HCT116 (cell line): ENCODE data around the gene FHIT. TPM values are rescaled to one million over a fixed set of nuclear protein-coding genes. Genes with fewer than 3 reads are reported as not detected.

Source experiments
- ATAC-seq: fragments of 200-7000 bp; cut with Tn5 transposase; 2 replicates; pipeline ENCODE4 v1.9.1; 2020; ENCODE audit warnings: mild to moderate bottlenecking, moderate library complexity
- BruUV-seq: library from RNA; stranded (reverse); fragments of 400-500 nt; replicated peaks from 2 replicates; lab custom pipeline; 2021; lab: Mats Ljungman, UMichigan
- CTCF ChIA-PET: fragments of 300-600 bp; sonication (Branson Sonifier 250); formaldehyde crosslinking; loops from one replicate; lab custom pipeline; 2021; ENCODE audit warnings: antibody characterized with exemption; lab: Charles Lee
- POLR2A ChIA-PET: fragments of 300-600, 350-600 bp; sonication (Branson Sonifier 250); formaldehyde crosslinking; loops from one replicate; lab custom pipeline; 2021; ENCODE audit warnings: antibody characterized with exemption; lab: Charles Lee
- RAD21 ChIA-PET, 2 experiments: fragments of 300-600 bp; sonication (Branson Sonifier 250); formaldehyde crosslinking; loops; one replicate each; lab custom pipeline; 2023; ENCODE audit warnings: low total read pairs in 2 of 2; ENCODE audit not compliant: uncharacterized antibody in 2 of 2, unreplicated experiment in 2 of 2, low non-redundant PET in 1 of 2; lab: Charles Lee
- DNase-seq: peaks from one replicate; pipeline ENCODE4 v3.0.0-alpha.2; 2010; ENCODE audit warnings: low read depth, low spot score
- H2AFZ ChIP-seq: fragments of 200-600 bp; shearing (Covaris generic), sonication (generic); 2 replicates; pipeline ENCODE4 v1.6.1; 2017; ENCODE audit warnings: low read depth, mixed run types, mixed read lengths, antibody characterized with exemption, low read length; ENCODE audit not compliant: poor library complexity, severe bottlenecking
- H3K27ac ChIP-seq: 2 replicates; pipeline ENCODE4 v1.5.1; 2012; ENCODE audit warnings: low read depth, low read length
- H3K27me3 ChIP-seq: fragments of 200-600 bp; sonication (generic); 2 replicates; pipeline ENCODE4 v1.6.1; 2016; ENCODE audit warnings: mixed run types, low read length, mixed read lengths; ENCODE audit not compliant: insufficient read depth
- H3K36me3 ChIP-seq, 2 experiments: fragments of 200-500 bp in 1 of 2; fragments of 200-600 bp in 1 of 2; sonication (Bioruptor generic) in 1 of 2; sonication (generic) in 1 of 2; 2 replicates each; pipeline versions ENCODE4 v1.5.1 to v1.6.1; 2014 to 2016; ENCODE audit warnings: low read length in 2 of 2, inconsistent platforms in 1 of 2, mixed read lengths in 1 of 2, mixed run types in 1 of 2; ENCODE audit not compliant: insufficient read depth in 2 of 2, control insufficient read depth in 1 of 2
- H3K4me1 ChIP-seq, 2 experiments: fragments of 200-600 bp in 1 of 2; sonication (generic) in 1 of 2; 2 replicates each; pipeline versions ENCODE4 v1.5.1 to v1.6.1; 2012 to 2017; ENCODE audit warnings: low read length in 2 of 2, inconsistent platforms in 1 of 2, mild to moderate bottlenecking in 1 of 2, mixed read lengths in 1 of 2, mixed run types in 1 of 2, moderate library complexity in 1 of 2; ENCODE audit not compliant: insufficient read depth in 2 of 2, control insufficient read depth in 1 of 2
- H3K4me2 ChIP-seq: fragments of 200-600 bp; sonication (generic); 2 replicates; pipeline ENCODE4 v1.6.1; 2017; ENCODE audit warnings: mixed run types, low read length, mixed read lengths
- H3K4me3 ChIP-seq, 2 experiments: fragments of 200-600 bp in 1 of 2; sonication (generic) in 1 of 2; replicated peaks in 1 of 2; 2 replicates each; pipeline ENCODE4 v1.5.1; 2011 to 2016; ENCODE audit warnings: low read length in 2 of 2, control low read depth in 1 of 2, low read depth in 1 of 2, mild to moderate bottlenecking in 1 of 2, mixed read lengths in 1 of 2, mixed run types in 1 of 2
- H3K79me2 ChIP-seq: fragments of 200-600 bp; sonication (generic); 2 replicates; pipeline ENCODE4 v1.6.1; 2017; ENCODE audit warnings: mild to moderate bottlenecking, mixed run types, low read length, moderate library complexity, mixed read lengths; ENCODE audit not compliant: insufficient read depth
- H3K9ac ChIP-seq: fragments of 200-600 bp; sonication (generic); 2 replicates; pipeline ENCODE4 v1.6.1; 2016; ENCODE audit warnings: low read length, mixed read lengths
- H3K9me2 ChIP-seq: fragments of 200-600 bp; sonication (generic), shearing (Covaris generic); 2 replicates; pipeline ENCODE4 v1.6.1; 2017; ENCODE audit warnings: mixed run types, mild to moderate bottlenecking, moderate library complexity; ENCODE audit not compliant: insufficient read depth
- H3K9me3 ChIP-seq, 2 experiments: fragments of 200-500 bp in 1 of 2; fragments of 200-600 bp in 1 of 2; sonication (Bioruptor generic) in 1 of 2; sonication (generic) in 1 of 2; 2 replicates each; pipeline ENCODE4 v1.6.1; 2014 to 2017; ENCODE audit warnings: low read length in 2 of 2, mixed read lengths in 2 of 2, inconsistent platforms in 1 of 2, low read depth in 1 of 2, mild to moderate bottlenecking in 1 of 2, mixed run types in 1 of 2, moderate library complexity in 1 of 2; ENCODE audit not compliant: control insufficient read depth in 1 of 2, insufficient read depth in 1 of 2
- H4K20me1 ChIP-seq: fragments of 200-600 bp; sonication (generic), shearing (Covaris generic); 2 replicates; pipeline ENCODE4 v1.6.1; 2017; ENCODE audit warnings: mixed run types, mild to moderate bottlenecking, moderate library complexity; ENCODE audit not compliant: insufficient read depth
- ATF3 ChIP-seq: IDR thresholded peaks from 2 replicates; pipeline ENCODE4 v1.6.1; 2012
- FOSL1 ChIP-seq: IDR thresholded peaks from 2 replicates; pipeline ENCODE4 v1.6.1; 2012; ENCODE audit warnings: low read depth
- SIN3A ChIP-seq: IDR thresholded peaks from 2 replicates; pipeline ENCODE4 v1.6.1; 2012; ENCODE audit warnings: low read depth
- SP1 ChIP-seq: IDR thresholded peaks from 2 replicates; pipeline ENCODE4 v1.6.1; 2012; ENCODE audit warnings: low read depth
- ZNF274 ChIP-seq: fragments of 200-500 bp; sonication (Bioruptor generic); IDR thresholded peaks from 2 replicates; pipeline ENCODE4 v1.6.1; 2014; ENCODE audit warnings: mild to moderate bottlenecking, low read depth, low read length, inconsistent platforms
- intact Hi-C: fragments of 100-400 bp; cut with micrococcal nuclease; formaldehyde crosslinking; loops from 2 replicates; pipeline ENCODE4 v1.10.0; 2022
- total RNA-seq: library from RNA; stranded (reverse); gene quantifications from one replicate; pipeline ENCODE4 v1.2.1, GENCODE V29; 2021; ENCODE audit not compliant: unreplicated experiment

Gene FHIT
- total RNA-seq, 1 experiment from 2014 or later: 20.1 TPM

- intact Hi-C loops: no loop called here
- Histone ChIP-seq H3K9ac (no peak overlapping the region), H4K20me1 (no peaks in the 10 kb centered on the region), H3K4me2 (no peak overlapping the region), H3K9me3 (no peaks in the 10 kb centered on the region), H3K79me2 (no peaks in the 10 kb centered on the region), H3K9me2 (no peaks in the 10 kb centered on the region), H3K36me3 (no peaks in the 10 kb centered on the region), H3K27ac (no peak overlapping the region), H3K4me3 (no peak overlapping the region), H3K27me3 (peaks cover 8% of the 10 kb centered on the region; the same call in 1 of the 2 replicates), H2AFZ (no peak overlapping the region), H3K4me1 (peaks cover 0 to 8% of the 10 kb centered on the region in 2 experiments; a peak in 2 of 4 replicates)
- POLR2A ChIA-PET: no interaction called here
- CTCF ChIA-PET: no interaction called here
- no peak for DNase-seq
- RAD21 ChIA-PET: no interaction called here
- no TSS peak for BruUV-seq
- no peak for ATAC-seq
- TF ChIP-seq SP1: no peak
- TF ChIP-seq SIN3A: no peak
- no peak for TF ChIP-seq ZNF274
Observed at GRCh38 chr3:59865351-59865750, 1385.9 kb downstream of the FHIT start.

- no TSS peak for BruUV-seq
- ChIA-PET CTCF (no interaction called here), RAD21 (no interaction called here), POLR2A (no interaction called here)
- Histone ChIP-seq H2AFZ (no peak overlapping the region), H3K4me3 (no peak overlapping the region), H3K9me2 (no peaks in the 10 kb centered on the region), H3K27ac (no peak overlapping the region), H3K4me2 (peak overlapping the region; percentile 26), H3K4me1 (peaks cover 0 to 8% of the 10 kb centered on the region in 2 experiments; a peak in 2 of 4 replicates), H3K27me3 (peaks cover 8% of the 10 kb centered on the region; the same call in 1 of the 2 replicates), H4K20me1 (no peaks in the 10 kb centered on the region), H3K9me3 (no peaks in the 10 kb centered on the region), H3K79me2 (no peaks in the 10 kb centered on the region), H3K36me3 (no peaks in the 10 kb centered on the region), H3K9ac (no peak overlapping the region)
- TF ChIP-seq SP1 (no peak), ATF3 (no peak), FOSL1 (0 out of 2 replicates have a peak, but pooled peaks have one; percentile 20), SIN3A (no peak)
- intact Hi-C loops: no loop called here
- peak; percentile 39; the same call in 1 of the 2 replicates for ATAC-seq
- DNase-seq: no peak
Observed at GRCh38 chr3:59862686-59863085, 1388.6 kb downstream of the FHIT start.
